Hematopoietic multipotent progenitor cell treated with erythropoietin and hydrocortisone succinate and interleukin-3 and kit ligand, for 6 days (in vitro differentiated cells): ENCODE data around the gene THSD4.

Experiments used
- DNase-seq: peaks from one replicate; pipeline ENCODE4 v3.0.0-alpha.2; 2015

The THSD4 gene

DNA sequence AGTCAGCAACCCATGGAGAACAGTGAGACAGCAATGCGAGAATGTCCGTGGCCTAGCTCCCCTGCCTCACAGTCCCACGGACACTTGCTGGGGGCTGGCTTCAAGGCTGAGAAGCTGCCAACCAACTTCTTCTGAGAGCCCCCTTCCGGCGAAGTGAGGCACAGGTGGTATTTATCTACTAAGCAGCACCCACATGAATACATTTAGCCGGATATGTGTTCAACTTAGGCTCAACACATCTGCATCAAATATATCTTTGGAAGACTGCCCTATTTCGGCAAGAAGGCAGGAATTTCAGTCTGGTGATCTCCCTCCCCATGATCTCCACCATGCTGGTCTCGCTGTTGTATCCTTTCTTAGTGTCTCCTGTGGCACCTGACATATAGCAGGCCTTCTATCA, 354.1 kb downstream of the THSD4 start:
- no peak for DNase-seq

DNA sequence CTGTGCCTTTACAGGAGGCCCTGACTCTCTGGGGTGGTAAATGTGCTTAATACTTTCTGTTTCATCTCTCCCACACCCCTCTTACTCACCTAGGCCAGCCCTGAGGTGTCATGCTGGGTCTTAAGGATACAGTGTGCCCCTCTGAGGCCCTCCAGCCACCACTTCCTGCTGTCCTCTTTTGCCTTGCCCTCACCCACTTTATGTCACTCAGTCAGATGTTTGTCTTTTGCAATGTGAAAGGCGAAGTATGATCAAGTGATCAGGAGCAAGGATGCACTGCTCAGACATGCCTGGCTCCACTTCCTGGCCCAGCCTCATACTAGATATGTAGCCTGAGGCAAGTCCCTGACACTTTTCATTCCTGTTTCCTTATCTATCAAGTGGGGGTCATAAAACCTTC, 356.1 kb downstream of the THSD4 start:
- DNase-seq: no peak

GRCh38 chr15:71472566-71472965, 357.3 kb downstream of the THSD4 start:
- no peak for DNase-seq

DNA sequence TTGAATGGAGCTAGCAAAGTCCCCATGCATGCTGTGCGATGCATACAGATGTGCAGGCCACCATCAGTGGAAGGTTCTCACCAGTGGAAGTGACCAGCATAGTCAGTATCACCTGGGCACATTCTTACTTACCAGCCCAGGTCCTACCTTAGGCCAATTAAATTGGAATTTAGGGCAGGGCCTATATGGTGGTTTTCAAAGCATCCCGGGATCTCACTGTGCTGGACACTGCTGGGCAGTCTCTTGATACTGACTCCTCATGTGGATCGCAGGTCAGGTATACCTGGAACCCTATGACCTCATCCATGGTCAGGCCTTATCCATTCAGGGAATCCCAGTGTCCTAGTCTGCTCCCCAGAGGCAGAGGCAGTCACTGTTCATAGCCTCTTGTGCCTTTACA, 358.5 kb downstream of the THSD4 start:
- no peak for DNase-seq

DNA sequence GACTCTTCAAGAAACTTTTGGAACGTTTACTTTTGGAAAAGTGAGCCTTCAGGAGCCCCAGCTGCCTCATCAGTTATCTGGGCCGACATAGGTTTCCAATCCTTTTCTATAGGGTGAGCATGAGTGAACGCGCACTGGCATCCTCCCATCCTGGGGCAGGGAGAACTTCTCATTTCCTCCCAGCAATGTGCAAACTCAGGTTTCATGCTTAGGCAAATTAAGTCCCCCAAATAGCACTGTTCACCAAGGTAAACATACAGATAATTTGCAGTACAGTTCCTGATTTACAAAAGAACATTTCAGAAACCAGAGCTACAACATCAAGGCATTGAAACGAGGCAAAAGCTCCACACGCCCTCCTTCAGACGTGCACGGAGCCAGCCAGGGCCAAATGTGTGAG, 361.6 kb downstream of the THSD4 start:
- no peak for DNase-seq

DNA sequence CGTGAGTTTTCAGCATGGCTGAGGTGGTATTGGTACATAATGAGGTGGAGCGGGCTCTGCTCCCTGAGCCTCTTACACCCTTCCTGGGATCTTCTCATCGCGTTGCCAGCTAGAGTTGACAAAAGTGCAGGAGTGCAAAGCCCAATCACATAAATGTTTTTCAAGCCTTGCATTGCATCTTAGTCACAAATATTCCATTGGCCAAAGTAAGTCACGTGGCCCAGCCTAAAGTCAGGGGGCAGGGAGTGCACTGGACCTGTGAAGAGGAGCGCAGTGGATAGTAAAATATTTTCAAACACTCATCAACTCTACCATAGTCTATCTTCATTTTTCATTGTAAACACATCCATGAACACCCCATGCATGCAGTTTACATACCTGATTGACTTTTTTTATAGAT, 365.3 kb downstream of the THSD4 start:
- no peak for DNase-seq

GRCh38 chr15:71484080-71484479, 368.8 kb downstream of the THSD4 start:
- DNase-seq: no peak

- DNase-seq: peak; percentile 15
Observed at GRCh38 chr15:71485094-71485693, 369.9 kb downstream of the THSD4 start.

DNA sequence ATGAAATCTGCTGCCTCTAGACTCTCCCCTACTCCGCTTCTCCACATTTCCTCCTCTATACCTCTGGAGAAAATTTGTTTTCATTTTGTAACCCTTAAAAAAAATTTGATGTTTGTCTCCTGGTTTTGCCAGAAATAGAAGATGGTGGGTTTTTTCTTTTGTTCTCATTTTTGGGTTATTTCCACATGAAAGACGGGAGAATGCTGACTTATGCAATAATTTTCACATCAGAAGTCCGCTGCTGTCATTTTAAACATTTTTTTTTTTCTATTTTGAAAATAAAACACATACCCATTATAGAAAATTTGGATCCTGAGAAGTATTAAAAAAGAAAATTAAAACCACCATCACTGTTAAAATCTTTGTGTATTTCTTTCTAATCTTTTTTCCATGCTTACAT, 374.3 kb downstream of the THSD4 start:
- no peak for DNase-seq

DNA sequence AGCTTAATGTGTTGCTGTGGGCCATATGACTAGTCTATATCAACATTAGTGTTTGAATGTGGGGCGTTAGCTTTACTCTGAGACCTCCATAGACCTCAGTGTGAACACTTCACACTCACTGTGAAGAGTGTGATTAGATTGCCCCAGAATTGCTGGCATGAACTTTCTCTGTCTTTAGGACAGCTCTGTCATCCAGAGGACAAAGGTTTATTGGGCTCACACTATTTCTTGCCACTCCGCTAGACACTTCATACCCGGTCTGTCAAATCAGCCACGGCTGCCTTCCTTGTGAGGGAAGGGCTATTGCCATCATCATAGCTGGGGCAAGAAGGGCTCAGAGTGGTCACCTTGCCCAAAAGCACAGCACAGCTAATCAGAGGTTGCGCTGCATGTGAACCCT, 378.3 kb downstream of the THSD4 start:
- no peak for DNase-seq

DNA sequence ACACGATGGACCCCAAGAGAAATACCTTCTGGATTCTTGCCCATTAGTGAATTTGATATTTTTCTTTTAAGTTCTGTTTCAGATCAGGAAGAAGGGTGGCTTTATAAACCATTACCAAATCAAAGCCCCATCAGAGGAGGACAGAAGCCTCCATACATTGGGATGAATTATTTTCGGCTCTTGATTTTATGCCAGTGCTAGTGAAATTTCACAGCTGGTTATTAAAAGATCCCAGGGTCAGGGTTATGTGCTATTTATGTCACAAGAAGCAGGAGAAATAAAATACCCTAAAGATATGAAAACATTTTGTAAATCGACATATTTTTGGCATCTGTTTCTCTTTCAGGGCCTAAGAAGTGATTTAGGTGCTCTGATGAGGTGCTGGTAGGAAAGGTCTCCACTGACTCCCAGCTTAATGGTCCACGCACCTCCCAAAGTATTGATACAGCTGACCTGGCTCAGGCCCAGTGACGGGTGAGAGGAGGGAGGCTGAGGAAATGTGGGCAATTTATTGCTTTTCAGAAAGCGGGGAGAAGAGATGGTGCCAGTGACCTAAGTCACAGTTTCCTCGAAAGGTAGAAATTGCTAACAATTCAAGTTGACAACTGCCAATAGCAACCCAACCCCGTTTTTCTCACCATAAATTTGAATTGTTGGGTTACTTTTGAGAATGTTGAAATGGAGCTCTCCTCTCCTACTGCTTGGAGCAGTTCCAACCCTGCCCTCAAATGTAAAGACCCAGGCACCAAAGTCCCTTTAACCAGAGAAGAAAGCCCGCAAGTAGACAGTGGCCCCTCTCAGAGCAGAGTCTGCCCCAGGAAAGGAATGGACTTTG, 379.5 kb downstream of the THSD4 start:
- no peak for DNase-seq

DNA sequence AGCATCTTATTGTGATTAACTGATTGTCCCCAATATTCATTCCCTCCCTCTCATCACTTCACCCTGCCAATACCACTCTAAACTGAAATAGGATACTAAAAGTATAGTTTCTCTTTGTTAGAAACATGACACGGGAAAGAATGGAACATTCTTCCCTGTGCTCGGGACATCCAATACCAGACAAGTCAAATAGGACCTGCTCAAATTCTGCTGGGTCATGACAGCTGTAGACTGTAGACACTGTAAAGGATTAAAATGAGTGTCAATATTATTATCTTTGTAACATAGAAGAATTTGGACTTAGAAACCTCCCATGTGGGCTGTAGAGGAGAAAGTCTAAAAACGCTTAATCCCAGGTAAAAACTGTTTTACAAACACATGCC, 380.1 kb downstream of the THSD4 start:
- no peak for DNase-seq

DNA sequence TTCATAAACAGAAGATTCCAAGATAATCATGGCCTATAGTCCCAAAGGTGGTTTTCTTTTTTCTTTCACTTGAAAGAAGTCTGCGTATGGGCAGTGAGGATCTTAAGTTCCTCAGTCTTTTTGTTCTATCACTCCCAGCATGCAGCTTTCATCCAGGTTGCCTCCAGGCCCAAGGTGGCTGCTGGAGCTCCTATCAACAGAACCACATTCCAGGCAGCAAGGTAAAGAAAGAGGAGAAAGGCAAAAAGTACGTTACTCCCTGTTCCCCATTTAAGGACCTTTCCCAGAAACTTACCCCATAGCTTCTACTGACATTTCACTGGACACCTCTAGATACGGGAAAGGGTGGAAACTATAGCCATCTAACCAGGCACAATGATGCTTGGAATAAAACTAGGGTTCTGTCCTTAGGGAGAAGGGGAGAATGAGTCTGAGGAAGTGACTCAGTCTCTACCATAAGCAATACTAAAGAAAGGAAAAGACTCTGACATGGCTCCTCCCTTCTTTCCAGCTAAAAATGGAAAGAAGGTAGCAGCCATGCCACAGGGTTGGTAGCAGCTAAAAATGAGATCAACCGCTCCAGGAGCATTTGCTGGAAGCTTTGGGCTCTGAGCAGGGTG, 381.2 kb downstream of the THSD4 start:
- no peak for DNase-seq

GRCh38 chr15:71501344-71502076, 386.2 kb downstream of the THSD4 start:
- no peak for DNase-seq

GRCh38 chr15:71502077-71502432, 386.8 kb downstream of the THSD4 start:
- no peak for DNase-seq

- DNase-seq: no peak
Observed at GRCh38 chr15:71505962-71506361, 390.7 kb downstream of the THSD4 start.

- no peak for DNase-seq
Observed at GRCh38 chr15:71506946-71507345, 391.7 kb downstream of the THSD4 start.

- no peak for DNase-seq
Observed at GRCh38 chr15:71508081-71508682, 392.9 kb downstream of the THSD4 start.

GRCh38 chr15:71509139-71509538, 393.9 kb downstream of the THSD4 start:
- DNase-seq: no peak

- no peak for DNase-seq
Observed at GRCh38 chr15:71510763-71511162, 395.5 kb downstream of the THSD4 start.

DNA sequence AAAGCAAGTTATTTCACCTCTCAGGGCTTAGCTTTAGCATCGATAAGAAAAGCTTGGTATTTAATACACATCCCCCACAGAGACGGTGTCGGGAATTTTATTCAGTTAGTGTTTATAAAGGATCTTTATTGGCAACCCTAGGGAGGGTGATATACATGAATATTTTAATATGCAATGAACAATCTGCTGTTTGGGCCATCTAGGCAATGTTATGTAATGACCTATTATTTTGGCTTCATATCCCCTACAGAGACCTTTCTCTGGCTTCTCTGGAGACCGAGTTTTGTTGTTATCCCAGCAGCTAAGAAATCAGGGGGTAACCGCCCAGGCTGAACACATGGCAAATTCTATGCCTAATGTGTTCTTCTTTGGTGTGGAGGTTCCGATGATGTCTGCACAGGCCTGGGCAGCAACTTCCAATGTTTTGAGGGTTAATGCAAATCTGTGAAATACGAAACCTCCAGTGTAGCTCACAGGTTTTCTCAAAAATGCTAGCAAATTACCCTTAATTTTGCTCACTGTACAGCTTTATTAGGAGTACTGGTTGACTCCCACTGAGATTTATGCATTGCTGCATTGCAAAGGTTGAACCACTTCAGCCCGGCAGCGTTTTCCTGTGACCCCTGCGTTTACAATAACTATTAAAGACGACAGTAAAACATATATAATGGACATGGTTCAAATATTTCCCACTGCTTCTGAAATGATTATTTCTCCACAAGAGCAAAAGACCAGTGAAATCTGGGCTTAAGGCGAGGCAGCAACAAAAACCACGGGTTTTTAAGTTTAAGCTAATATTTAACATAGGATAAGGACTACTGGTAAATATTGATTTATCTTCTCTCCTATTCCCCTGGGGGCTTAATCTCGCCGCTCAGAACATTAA, 396.8 kb downstream of the THSD4 start:
- no peak for DNase-seq

- no peak for DNase-seq
Observed at GRCh38 chr15:71512682-71513006, 397.4 kb downstream of the THSD4 start.
